ENCODE measurements around the gene LRRC8B. TPM values are rescaled to one million over a fixed set of nuclear protein-coding genes. Genes with fewer than 3 reads are reported as not detected.
A peak's percentile ranks its signal among the peaks of the same experiment; 100 is the strongest.

LRRC8B gene
- total and polyA plus RNA-seq, 2 of the 13 experiments (the other 11 are each of a cell fraction or from before 2014, with no cell fraction given), result 4.9 to 7.6 TPM

- peak overlapping the region; percentile 69; the same call in 1 of the 2 replicates for H3K4me2 ChIP-seq (ENCODE audit: low read depth, low read length)
- in situ Hi-C loops (cut with HindIII; ENCODE audit: extremely low pct_ligation_motif_present, low pct_unique_long_range_greater_than_20kb), result loop anchor here (5.0 kb wide), 1 partner anchor 56 kb away; no protein-coding TSS in a partner anchor
- intact Hi-C loops (cut with micrococcal nuclease; ENCODE audit: unreplicated experiment), result loop anchor here (1.0 to 10.0 kb wide), 2 partner anchors 406 to 597 kb away; partner anchors contain the start of gene ZNF326
- DNase-seq (ENCODE audit: low spot score) (no peak), ATAC-seq (no peak), FAIRE-seq (no peak)
- no peaks in the 10 kb centered on the region for H3K9me3 ChIP-seq (ENCODE audit: low read length)
- WGBS (ENCODE audit: low lambda C conversion rate), result 100% methylated on average over 1 of the region's 1 CpG
- CTCF ChIA-PET (ENCODE audit: low intra/inter-chr PET ratio, low total read pairs), result no interaction called here
- no peak for TF ChIP-seq SUZ12 (IDR thresholded peaks at IDR 0.05; ENCODE audit: low read depth, low read length)
- no peak for TF ChIP-seq HNF1A (IDR thresholded peaks at IDR 0.05; ENCODE audit: low read depth)
- no peak for TF ChIP-seq HNF1A (CRISPR knock-in tag; IDR thresholded peaks at IDR 0.05; ENCODE audit: borderline replicate concordance)
- no peak for TF ChIP-seq ZNF326 (CRISPR knock-in tag; IDR thresholded peaks at IDR 0.05; ENCODE audit: borderline replicate concordance)
- H3K4me3 ChIP-seq (replicated peaks in 1 of 3; ENCODE audit: insufficient read depth in 1 of 3, low read depth in 2 of 3, low read length in 3 of 3), result no peak overlapping the region
- peak overlapping the region; percentile 81 for H3K27ac ChIP-seq (ENCODE audit: extremely low read length, insufficient read depth, low read length)
- H3K36me3 ChIP-seq (replicated peaks in 1 of 2; ENCODE audit: control insufficient read depth in 1 of 2, insufficient read depth in 2 of 2, low read length in 2 of 2), result peaks cover 0 to 6% of the 10 kb centered on the region in 2 experiments; a peak in 2 of 5 replicates
- H3K4me1 ChIP-seq (ENCODE audit: insufficient read depth, low read length), result peaks cover 48% of the 10 kb centered on the region
- H3K79me2 ChIP-seq (ENCODE audit: insufficient read depth, low read length), result no peaks in the 10 kb centered on the region
- H2AFZ ChIP-seq (ENCODE audit: low read length), result no peak overlapping the region
- no peaks in the 10 kb centered on the region for H4K20me1 ChIP-seq (ENCODE audit: insufficient read depth, low read length)
- no peaks in the 10 kb centered on the region for H3K27me3 ChIP-seq (ENCODE audit: control insufficient read depth in 1 of 2, insufficient read depth in 2 of 2, low read length in 2 of 2)
- no peak overlapping the region for H3K9ac ChIP-seq (ENCODE audit: insufficient read depth, low read depth, low read length)
- POLR2A ChIA-PET, result interaction anchor here (1.0 to 1.2 kb wide), 3 partner anchors 20 to 36 kb away, joined by 3 read pairs; no protein-coding TSS in a partner anchor
- TSS peak; percentile 27 for BruUV-seq (replicated peaks)
Measured at GRCh38 chr1:89588480-89588879, 63.9 kb downstream of the LRRC8B start.
